Ovary (tissue), 3 donors: ENCODE measurements around the gene MEGF10.

Source experiments
- EP300 ChIP-seq: sonication (generic); formaldehyde crosslinking; IDR thresholded peaks from one replicate; pipeline ENCODE4 v1.6.1; 2017; ENCODE audit warnings: antibody characterized with exemption
- POLR2A ChIP-seq: fragments of 450-650 bp; IDR thresholded peaks from one replicate; pipeline ENCODE4 v1.6.1; 2017; ENCODE audit warnings: antibody characterized with exemption, mild to moderate bottlenecking, moderate library complexity
- TF ChIP-seq, protein P1 (sequence below), 3 donors: fragments of 450-650 bp in 2 of 3; fragments of 200-600 bp in 1 of 3; IDR thresholded peaks; one replicate each; pipeline versions ENCODE4 v1.5.1 to v1.8.0; 2016 to 2022; ENCODE audit warnings: antibody characterized with exemption in 3 of 3, mild to moderate bottlenecking in 1 of 3
- donor health status: DM: no; HTN: no; CAD: no.

DNA sequence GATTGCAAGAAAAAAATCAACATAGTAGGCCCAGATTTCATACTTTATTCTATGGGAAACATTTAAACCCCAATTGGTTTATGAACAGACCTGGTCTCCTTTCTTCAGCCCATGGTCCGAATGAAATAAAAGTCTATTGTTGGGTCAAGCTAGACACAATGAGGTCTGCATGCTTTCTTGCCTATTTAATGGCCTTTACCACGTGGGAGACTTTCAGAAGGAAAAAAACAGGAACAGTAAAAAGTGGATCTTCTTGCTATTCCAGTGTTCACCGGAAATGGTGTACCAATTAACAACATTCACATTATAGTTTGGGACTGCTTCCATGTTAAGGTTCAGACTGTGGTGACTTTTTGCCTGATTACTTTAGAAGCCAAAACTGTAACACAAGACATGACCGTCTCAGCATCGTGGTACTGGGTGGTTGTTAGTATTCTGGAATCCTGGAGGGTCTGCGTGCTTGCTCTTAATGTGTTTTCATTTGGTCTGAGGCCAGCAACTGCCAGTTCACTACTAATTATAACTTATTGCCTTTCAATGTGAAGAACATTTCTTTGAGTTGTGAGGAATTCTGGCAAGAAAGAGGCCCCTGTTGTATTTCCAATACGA is 141.5 kb downstream of the MEGF10 start:
- TF ChIP-seq, protein P1, sequence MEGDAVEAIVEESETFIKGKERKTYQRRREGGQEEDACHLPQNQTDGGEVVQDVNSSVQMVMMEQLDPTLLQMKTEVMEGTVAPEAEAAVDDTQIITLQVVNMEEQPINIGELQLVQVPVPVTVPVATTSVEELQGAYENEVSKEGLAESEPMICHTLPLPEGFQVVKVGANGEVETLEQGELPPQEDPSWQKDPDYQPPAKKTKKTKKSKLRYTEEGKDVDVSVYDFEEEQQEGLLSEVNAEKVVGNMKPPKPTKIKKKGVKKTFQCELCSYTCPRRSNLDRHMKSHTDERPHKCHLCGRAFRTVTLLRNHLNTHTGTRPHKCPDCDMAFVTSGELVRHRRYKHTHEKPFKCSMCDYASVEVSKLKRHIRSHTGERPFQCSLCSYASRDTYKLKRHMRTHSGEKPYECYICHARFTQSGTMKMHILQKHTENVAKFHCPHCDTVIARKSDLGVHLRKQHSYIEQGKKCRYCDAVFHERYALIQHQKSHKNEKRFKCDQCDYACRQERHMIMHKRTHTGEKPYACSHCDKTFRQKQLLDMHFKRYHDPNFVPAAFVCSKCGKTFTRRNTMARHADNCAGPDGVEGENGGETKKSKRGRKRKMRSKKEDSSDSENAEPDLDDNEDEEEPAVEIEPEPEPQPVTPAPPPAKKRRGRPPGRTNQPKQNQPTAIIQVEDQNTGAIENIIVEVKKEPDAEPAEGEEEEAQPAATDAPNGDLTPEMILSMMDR (IDR thresholded peaks at IDR 0.05) = no peak
- no peak for TF ChIP-seq POLR2A
- no peak for TF ChIP-seq EP300
